ENCODE data around the gene MMP24OS.

The MMP24OS gene

DNA sequence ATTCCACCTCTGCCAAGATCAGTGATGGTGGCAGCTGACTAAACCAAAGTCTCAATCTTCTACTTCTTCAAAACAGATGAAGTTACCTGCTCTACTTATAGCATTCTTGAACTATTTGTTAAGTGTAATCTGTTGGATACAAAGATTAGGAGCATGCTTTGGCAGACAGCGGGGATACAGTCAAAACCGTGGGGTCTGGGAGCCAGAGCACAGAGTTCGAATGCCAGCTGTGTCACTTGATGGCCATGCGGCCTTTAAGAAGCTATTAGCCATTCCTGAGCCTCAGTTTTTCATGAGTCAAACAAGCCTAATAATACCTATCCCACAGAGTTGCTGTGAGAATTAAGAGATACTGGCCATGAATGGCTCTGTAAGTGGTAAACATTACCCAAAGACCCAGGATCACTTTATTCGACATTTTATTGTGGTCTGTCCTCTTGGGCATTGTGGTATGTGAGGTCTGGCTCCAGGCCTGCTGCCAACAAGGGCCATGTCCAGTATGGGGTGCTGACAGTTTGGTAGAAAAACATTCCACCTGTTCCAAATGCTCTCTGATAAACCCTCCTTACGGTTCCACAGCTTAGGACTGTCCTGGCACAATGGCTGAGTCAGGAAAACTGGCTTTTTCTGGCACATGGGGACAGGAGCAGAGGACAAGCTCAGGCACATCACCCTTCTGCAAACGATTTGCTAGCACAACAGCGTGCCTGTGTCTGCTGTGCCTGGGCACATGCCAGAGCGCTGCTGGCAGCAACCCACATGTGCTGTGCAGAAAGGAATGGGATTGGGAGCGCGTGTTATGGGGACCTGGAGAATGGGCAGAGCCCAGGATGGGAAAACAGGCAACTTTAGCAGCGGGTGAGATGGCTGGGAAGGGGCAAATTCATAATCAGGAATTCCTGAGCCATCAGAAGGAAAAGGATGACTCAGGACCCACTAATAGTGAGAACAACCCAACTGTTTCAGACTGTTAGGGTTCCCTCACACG is 30.0 kb upstream of the MMP24OS start:
- DNase-seq (ENCODE audit: insufficient read length, low spot score) (no peak), FAIRE-seq (no peak)

DNA sequence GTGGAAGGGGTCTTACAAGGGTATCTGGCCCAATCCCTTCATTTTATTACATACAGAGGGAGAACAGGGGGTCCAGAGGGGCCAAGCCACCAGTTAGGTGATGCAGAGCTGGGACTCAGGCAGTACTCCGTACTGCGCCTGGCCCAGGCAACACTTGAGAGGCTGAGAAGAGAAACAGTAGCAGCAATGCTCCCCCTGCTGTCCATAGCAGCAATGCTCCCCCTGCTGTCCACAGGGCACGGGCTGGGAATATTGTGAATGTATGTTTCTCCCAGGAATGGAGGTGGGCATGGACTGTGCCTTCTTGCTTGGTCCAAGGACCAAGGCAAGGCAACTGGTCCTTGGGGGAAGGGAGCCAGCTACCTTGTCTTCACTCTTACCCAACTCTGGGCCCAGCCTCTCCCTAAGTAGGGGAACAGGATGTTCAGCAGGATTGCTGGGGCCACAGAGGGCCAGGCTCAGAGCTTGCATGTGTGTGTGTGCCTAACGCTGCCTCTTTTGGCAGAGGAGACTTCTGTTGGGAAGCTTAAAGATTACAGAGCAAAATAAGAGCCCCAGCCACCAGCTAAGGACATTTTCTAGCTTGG is 29.1 kb upstream of the MMP24OS start:
- FAIRE-seq (peak; percentile 70), DNase-seq (ENCODE audit: insufficient read length, low spot score) (peak; percentile 63)

DNA sequence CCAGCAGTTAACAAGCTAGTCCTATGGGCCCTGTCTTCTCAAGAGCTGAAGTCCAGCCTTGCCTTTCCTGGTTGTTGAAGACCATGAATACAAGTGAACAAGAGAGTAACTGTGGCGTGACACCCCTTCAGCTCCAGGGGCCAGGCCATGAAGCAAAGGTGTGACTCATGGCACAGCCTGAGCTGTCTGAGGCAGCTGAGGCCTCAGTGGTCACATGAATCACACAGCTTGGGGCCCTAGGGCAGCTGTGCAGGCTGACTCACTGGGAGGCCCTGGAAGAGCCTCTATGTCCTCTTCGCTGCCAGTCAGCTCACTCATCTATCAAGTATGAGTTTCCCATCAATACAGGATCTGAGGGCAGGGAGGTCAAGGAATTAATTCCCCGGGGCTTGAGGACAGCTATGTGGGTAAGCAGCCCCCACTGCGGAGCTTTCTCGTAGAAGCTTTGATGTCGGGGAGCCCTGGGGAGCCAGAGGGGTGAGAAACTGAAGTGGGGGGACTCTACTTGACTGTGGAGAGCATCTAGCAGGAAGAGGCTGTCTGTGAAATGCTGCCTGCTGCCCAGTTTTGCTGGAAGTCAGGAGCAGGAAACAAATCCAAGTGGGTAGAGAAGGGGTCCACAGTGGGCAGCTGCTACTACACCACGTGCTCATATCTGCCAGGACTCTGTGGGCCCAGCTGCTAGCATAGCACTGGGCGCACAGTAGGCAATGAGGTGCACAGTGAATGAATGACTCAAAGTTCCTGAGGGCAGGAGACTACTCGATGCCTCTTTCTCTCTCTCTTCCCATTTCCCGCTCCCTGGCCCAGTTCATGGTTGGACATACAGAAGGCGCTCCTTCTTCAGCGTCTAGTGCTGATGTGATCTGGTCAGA is 28.0 kb upstream of the MMP24OS start:
- DNase-seq (ENCODE audit: insufficient read length, low spot score) (peak; percentile 98), FAIRE-seq (peak; percentile 96)

DNA sequence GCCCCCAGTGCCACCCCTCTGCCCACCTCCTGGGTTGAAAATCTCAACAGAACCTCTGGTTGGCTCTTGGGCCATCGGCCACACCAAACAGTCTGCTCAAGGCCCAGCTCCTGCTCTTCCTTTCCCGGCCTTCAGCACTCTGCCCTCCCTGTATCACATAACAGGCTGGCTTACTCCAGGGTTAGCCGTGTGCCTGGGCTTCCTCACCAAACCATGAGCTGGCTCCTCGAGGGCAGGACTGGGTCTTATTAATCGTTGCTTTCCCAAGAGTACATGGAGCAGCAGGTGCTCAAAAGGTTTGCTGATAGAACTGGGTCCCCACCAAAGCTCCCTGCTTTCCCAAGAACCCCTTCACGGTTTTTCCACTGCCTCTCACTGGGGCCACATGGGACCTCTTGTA is 27.0 kb upstream of the MMP24OS start:
- FAIRE-seq = no peak

DNA sequence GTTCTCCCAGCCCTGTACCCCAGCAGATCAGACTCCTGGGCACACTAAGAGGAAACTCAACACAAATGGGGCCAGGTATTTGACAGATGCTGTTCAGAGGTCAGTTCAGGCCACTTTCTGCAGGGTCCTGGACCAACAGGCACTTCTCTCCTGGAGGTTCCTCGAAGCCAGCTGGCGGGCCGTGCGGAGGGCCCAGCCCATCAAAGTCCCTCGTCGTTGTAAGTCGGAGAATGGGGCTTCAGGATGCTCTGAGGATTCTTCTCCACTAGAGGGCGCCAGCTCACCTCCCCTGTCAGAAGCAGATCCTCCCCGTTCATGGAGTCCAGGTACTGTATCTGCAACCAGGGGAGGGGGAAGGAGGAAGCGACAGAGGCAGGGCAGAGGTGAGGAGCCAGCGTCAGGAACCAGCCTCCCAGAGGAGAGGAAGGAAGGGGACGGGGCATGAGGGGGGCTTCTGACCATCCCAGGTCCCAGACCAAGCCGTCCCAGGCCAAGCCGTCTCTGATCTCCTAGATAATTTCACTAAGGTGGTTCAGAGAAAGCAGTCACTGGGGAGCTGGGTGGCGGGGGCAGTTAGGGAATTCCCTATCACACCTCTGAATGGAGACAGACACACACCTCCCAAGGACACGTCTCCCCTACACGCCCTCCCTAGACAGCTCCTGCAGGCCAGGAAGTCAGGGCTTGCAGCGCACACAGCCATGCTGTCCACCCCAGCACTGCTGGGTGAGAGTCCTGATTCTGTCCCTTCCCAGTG is 26.0 kb upstream of the MMP24OS start:
- DNase-seq (ENCODE audit: insufficient read length, low spot score) = peak; percentile 87
- FAIRE-seq = peak; percentile 54

More for the DNA sequence above, 27.0 kb upstream of the MMP24OS start:
- DNase-seq (ENCODE audit: insufficient read length, low spot score) = no peak

DNA sequence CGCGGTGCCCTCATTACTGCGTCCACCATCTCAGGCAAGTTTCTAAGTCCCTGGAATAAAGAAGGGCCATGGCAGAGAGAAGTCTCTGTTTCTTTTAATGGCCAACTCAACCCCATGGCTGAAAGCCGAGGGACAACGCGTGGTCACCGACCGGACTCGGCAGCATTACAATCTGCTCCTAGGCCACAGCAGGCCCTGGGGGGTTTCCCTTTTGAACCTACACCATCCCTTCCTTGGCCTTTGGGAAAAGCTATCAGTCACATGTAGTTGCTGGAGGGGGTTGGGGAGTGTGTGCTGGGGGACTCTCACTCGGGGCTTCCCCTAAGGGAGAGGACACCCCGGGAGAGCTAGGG is 25.4 kb upstream of the MMP24OS start:
- no peak for DNase-seq (ENCODE audit: insufficient read length, low spot score)
- no peak for FAIRE-seq

DNA sequence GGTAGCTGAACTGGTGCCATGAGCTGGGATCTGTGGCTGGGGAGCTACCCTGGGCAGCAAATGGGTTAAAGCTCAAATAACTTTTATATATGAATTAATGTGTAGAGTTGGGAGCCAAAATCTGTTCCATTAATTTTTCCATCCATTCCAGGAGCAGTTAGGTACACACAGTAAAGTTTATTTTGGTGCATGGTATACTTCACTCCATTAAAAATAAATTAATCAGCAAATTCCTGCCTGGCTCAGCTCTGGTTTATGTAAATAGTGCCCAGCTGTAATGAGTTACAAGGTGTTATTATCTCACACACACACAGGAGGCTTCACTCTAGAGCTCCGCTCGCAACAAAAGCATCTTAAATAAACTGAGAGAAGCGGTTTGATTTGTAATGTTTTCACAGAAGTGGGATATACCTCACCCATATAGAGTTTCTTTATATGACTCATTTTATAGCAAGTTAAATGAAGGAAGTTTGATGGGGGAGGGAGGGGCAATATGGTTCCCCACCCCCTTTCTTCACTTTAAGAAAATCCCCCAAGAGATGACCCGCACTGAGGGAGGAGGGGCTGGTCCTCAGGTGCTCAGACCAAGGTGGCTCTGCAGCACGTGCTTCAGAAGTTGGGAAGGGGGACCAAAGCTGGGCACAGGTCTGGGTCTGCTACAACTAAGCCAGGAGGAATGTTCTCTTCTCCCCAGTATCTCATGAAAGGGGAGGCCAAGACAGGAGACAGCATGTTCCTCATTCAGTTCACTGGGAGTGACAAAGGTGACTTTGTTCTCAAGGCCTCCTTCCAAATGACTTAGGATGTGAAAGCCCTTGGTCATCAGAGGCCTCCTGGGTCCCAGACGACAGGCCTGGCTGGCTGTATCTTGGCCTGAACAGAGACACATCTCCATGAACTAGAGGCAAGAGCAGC is 24.8 kb upstream of the MMP24OS start:
- no peak for DNase-seq (ENCODE audit: insufficient read length, low spot score)
- no peak for FAIRE-seq

DNA sequence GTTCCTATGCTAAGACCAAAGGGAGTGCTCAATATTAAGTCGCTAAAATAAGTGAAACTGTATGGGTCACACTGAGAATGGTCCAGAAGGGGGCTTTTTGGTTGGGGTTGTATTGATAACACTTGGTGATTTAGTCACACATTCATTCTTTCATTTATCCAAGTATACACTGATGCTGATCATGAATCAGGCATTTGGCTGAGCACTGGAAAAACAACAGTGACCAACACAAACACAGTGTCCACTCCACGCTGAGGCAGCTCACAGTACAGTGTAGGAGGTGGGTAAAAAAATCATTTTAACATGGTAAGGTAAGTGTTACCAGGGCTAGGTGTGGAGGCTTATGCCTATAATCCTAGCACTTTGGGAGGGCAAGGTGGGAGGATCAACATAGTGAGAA is 23.5 kb upstream of the MMP24OS start:
- DNase-seq (ENCODE audit: insufficient read length, low spot score) (no peak), FAIRE-seq (no peak)

DNA sequence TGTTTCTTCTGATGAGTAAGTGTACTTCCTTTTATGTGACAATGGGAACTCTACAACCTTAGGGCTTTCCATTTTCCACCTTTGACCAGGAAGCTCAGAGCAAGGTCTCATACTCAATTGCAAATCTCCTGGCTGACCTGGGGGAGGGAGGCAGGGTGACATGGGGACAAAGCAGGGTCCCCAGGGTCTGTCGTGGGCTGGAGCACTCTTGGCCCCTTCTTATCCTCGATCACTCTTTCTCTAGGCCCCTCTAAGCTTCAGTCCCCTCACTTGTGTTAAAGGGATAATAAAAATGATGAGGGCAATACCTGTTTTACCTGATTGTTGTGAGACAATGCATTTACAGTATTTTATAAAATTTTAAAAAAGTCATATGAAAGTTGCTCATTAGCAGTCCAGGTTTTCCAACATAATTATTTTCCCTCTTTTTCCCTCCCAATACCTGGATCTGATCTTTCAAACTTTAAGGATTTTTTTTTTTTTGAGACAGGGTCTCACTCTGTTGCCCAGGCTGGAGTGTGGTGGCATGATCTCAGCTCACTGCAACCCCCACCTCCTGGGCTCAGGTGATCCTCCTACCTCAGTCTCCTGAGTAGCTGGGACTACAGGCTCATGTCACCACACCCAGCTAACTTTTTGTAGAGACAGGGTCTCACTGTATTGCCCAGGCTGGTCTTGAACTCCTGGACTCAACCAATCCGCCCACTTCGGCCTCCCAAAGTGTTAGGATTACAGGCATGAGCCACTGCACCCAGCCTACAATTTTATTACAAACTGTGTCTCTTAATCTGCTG is 22.7 kb upstream of the MMP24OS start:
- FAIRE-seq = no peak
- no peak for DNase-seq (ENCODE audit: insufficient read length, low spot score)

DNA sequence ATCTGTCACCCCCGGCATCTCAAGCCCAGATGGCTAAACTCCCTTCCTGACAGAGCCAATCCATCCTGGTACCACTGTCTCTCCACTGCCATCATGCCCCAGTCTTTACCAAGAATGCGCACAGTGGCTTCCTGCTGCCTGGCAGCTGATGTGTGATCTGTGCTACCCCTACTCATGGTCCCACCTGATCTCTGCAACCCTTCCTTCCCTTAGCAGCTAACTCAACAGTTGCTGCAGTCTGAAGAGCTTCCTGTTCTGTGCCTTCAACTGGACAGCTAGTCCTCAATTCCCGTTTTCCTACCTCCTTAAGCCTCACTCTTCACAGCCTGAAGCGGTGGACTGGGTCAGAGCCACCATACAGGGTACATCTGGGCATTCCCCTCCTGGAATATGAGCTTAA is 21.9 kb upstream of the MMP24OS start:
- DNase-seq (ENCODE audit: insufficient read length, low spot score) (no peak), FAIRE-seq (no peak)

DNA sequence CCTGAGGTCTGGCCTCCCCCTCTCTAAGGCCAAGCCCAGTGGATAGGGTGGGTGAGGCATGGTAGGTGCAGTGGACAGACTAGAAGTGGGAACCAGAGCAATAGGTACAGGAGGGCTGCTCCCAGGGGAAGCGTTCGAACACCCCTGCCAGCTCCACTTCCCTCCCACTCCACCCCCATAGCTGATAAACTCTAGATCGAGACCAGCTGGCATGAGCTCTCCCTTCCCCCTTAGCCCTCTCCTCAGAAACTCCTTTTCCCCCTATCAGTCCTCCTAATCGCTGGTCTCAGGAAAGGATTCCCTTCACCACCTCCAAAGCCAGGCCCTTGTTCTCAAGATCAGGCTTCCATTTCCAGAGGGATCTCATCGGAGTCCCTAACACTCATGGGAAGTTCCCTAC is 20.3 kb upstream of the MMP24OS start:
- no peak for FAIRE-seq
- DNase-seq (ENCODE audit: insufficient read length, low spot score) = no peak

DNA sequence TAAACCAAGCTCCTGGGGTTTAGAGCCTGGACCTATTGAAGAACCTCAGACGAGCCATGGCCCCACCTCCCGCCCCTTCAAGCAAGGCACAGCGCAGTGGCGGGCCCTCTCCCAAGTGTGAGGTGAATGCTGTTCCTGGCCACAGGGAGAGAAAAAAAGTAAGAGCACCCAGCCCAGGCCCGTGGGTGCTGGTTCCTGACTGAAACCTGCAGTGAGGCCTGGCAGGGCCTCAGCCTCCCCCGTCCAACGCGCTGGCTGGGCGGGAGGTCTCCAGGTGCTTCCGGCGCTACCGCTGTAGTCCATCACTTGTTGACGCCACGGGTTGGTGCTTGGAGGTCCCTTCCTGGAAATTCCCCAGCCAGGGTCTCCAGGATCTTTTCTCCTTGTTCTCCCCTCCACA is 19.8 kb upstream of the MMP24OS start:
- FAIRE-seq (no peak), DNase-seq (ENCODE audit: insufficient read length, low spot score) (no peak)

DNA sequence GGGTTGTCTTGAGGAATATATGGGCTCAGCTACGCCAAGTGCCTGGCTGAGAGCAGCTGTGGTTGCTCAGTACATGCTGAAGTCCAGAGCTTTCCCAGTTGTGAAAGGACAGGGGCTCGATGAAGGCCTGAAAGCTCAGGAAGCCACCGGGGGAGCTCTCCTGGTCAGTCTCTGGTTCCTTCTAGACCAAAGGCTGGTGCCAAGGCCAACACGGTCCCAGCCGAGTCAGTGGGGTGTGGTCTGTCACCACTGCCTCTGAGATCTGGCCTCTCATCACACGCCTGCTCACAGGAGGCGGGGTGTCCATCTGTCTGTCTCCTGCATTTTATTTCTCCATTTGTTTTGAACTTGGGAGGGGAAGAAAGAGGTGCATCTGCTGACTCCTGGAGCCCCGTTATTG is 19.2 kb upstream of the MMP24OS start:
- DNase-seq (ENCODE audit: insufficient read length, low spot score) (no peak), FAIRE-seq (no peak)

DNA sequence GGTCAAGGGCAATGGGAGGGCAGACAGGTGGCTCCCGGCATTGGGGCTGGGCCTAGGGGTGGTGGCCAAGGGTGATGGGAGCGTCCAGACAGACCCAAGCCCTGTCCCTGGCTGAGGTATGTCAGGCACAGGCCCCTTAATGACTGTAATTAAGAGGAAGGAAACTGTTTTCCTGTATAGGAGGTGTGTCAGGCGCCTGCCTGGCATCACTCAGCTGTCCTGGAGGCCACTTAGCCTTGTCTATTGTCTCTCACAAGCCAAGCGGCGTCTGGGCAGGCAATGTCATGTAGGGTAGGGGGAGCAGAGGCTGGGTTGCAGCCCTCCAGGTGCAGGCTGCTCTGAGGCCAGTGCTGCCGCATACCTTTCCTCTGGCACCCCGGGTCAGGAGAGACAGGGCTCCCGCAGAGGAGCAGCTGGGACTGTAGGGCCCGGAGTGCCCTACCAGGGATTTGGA is 18.2 kb upstream of the MMP24OS start:
- FAIRE-seq (no peak), DNase-seq (ENCODE audit: insufficient read length, low spot score) (no peak)

DNA sequence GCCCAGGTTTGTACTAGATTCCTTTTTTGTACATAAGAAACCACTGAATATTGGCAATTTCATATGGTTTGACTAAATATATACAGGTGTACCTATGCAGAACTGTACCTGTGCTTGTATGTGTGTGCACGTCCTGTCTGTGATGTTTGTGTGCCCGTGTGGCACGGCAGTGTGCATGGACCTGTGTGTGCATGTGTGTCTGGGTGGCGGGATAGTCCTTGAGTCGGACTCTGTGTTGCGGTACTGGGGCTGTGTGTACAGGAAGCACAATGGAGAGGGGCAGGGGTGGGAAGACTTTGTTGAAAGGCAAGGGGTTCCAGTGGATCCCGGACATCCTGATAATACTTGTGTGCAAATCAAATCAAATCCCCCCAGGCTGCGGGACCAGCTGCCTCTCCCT is 17.8 kb upstream of the MMP24OS start:
- DNase-seq (ENCODE audit: insufficient read length, low spot score) (no peak), FAIRE-seq (peak; percentile 23)

DNA sequence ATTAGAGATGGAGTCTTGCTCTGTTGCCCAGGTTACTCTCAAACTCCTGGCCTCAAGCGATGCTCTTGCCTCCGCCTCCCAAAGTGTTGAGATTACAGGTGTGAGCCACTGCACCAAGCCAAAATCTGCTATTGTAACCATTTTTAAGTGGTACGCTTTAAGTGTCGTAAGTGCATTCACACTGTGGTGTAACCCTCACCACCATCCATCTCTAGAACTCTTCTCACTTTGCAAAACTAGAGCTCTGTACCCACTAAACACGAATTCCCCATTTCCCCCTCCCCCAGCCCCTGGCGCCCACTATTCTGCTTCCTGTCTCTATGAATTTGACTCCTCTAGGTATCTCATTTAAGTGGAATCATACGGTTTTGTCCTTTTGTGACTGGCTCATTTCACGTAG is 17.1 kb upstream of the MMP24OS start:
- FAIRE-seq = no peak
- DNase-seq (ENCODE audit: insufficient read length, low spot score) = no peak

DNA sequence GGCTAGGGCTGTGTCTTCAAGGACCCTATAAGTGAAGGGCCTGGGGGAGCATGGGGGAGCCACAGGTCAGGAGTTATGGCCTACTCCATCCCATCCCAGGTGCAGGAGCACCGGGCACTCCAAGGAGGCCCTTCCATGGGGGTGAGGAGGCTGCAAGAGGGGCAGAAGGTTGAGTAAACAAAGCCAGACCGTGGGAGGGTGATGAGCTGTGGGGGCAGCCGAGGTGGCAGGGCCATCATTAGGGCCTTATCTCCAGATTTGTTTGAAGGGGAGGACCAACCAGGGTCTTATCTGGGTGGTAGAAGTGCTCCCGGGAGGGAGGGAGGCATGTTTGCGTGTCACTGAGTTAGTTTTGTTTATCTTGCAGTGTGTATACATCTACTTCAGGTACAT is 16.4 kb upstream of the MMP24OS start:
- no peak for FAIRE-seq
- DNase-seq (ENCODE audit: insufficient read length, low spot score) = no peak
